ENCODE measurements around the gene ALOX12.
A peak's percentile ranks its signal among the peaks of the same experiment; 100 is the strongest.

ALOX12 gene

GRCh38 chr17:7023576-7024401 lies 27.9 kb downstream of the ALOX12 start:
- no peaks in the 10 kb centered on the region for H3K36me3 Mint-ChIP-seq (ENCODE audit: low read depth)
- peaks cover 46% of the 10 kb centered on the region for H3K4me1 Mint-ChIP-seq (ENCODE audit: low read depth)
- no peaks in the 10 kb centered on the region for H3K9me3 Mint-ChIP-seq
- H3K4me3 Mint-ChIP-seq: peak overlapping the region; percentile 69
- peak overlapping the region; percentile 88 for H3K27ac Mint-ChIP-seq
- H3K27me3 Mint-ChIP-seq (ENCODE audit: low read depth): no peaks in the 10 kb centered on the region

- no peak overlapping the region for H3K27ac Mint-ChIP-seq
- no peaks in the 10 kb centered on the region for H3K36me3 Mint-ChIP-seq (ENCODE audit: low read depth)
- H3K9me3 Mint-ChIP-seq: no peaks in the 10 kb centered on the region
- H3K4me3 Mint-ChIP-seq: no peak overlapping the region
- no peaks in the 10 kb centered on the region for H3K27me3 Mint-ChIP-seq (ENCODE audit: low read depth)
- peaks cover 51% of the 10 kb centered on the region for H3K4me1 Mint-ChIP-seq (ENCODE audit: low read depth)
Observed at GRCh38 chr17:7024402-7024785, 28.5 kb downstream of the ALOX12 start.

- no peak overlapping the region for H3K27ac Mint-ChIP-seq
- no peaks in the 10 kb centered on the region for H3K9me3 Mint-ChIP-seq
- H3K36me3 Mint-ChIP-seq (ENCODE audit: low read depth): no peaks in the 10 kb centered on the region
- H3K4me1 Mint-ChIP-seq (ENCODE audit: low read depth): peaks cover 57% of the 10 kb centered on the region
- H3K4me3 Mint-ChIP-seq: no peak overlapping the region
- H3K27me3 Mint-ChIP-seq (ENCODE audit: low read depth): no peaks in the 10 kb centered on the region
Observed at GRCh38 chr17:7025245-7025644, 29.4 kb downstream of the ALOX12 start.

- H3K27me3 Mint-ChIP-seq (ENCODE audit: low read depth): no peaks in the 10 kb centered on the region
- no peak overlapping the region for H3K4me3 Mint-ChIP-seq
- no peaks in the 10 kb centered on the region for H3K9me3 Mint-ChIP-seq
- peaks cover 3% of the 10 kb centered on the region for H3K36me3 Mint-ChIP-seq (ENCODE audit: low read depth)
- H3K4me1 Mint-ChIP-seq (ENCODE audit: low read depth): peaks cover 51% of the 10 kb centered on the region
- no peak overlapping the region for H3K27ac Mint-ChIP-seq
Observed at GRCh38 chr17:7026471-7027115, 30.7 kb downstream of the ALOX12 start.

- Mint-ChIP-seq H3K9me3 (no peaks in the 10 kb centered on the region), H3K4me1 (ENCODE audit: low read depth) (peaks cover 53% of the 10 kb centered on the region), H3K27ac (no peak overlapping the region)
Observed at GRCh38 chr17:7027335-7027734, 31.5 kb downstream of the ALOX12 start.

GRCh38 chr17:7029096-7029495 lies 33.2 kb downstream of the ALOX12 start:
- peaks cover 43% of the 10 kb centered on the region for H3K4me1 Mint-ChIP-seq (ENCODE audit: low read depth)
- H3K27ac Mint-ChIP-seq: peak overlapping the region; percentile 13
- H3K36me3 Mint-ChIP-seq (ENCODE audit: low read depth): peaks cover 6% of the 10 kb centered on the region
- H3K4me3 Mint-ChIP-seq: no peak overlapping the region
- H3K9me3 Mint-ChIP-seq: no peaks in the 10 kb centered on the region
- no peaks in the 10 kb centered on the region for H3K27me3 Mint-ChIP-seq (ENCODE audit: low read depth)

More at GRCh38 chr17:7027335-7027734, 31.5 kb downstream of the ALOX12 start:
- Mint-ChIP-seq H3K27me3 (ENCODE audit: low read depth) (no peaks in the 10 kb centered on the region), H3K4me3 (no peak overlapping the region), H3K36me3 (ENCODE audit: low read depth) (peaks cover 4% of the 10 kb centered on the region)

GRCh38 chr17:7029659-7030058 lies 33.8 kb downstream of the ALOX12 start:
- peak overlapping the region; percentile 36 for H3K4me3 Mint-ChIP-seq
- peak overlapping the region; percentile 80 for H3K27ac Mint-ChIP-seq
- peaks cover 6% of the 10 kb centered on the region for H3K36me3 Mint-ChIP-seq (ENCODE audit: low read depth)
- H3K9me3 Mint-ChIP-seq: no peaks in the 10 kb centered on the region
- H3K27me3 Mint-ChIP-seq (ENCODE audit: low read depth): no peaks in the 10 kb centered on the region
- H3K4me1 Mint-ChIP-seq (ENCODE audit: low read depth): peaks cover 42% of the 10 kb centered on the region

- Mint-ChIP-seq H3K4me1 (ENCODE audit: low read depth) (peaks cover 41% of the 10 kb centered on the region), H3K36me3 (ENCODE audit: low read depth) (peaks cover 16% of the 10 kb centered on the region), H3K9me3 (no peaks in the 10 kb centered on the region), H3K27ac (peak overlapping the region; percentile 96), H3K27me3 (ENCODE audit: low read depth) (no peaks in the 10 kb centered on the region), H3K4me3 (peak overlapping the region; percentile 88)
Observed at GRCh38 chr17:7034955-7035590, 39.2 kb downstream of the ALOX12 start.

- H3K27ac Mint-ChIP-seq: peak within 1 kb of the TSS; percentile 96
- H3K27me3 Mint-ChIP-seq (ENCODE audit: low read depth): no peaks in the 10 kb centered on the region
- H3K4me3 Mint-ChIP-seq: peak within 1 kb of the TSS; percentile 88
- H3K36me3 Mint-ChIP-seq (ENCODE audit: low read depth): peaks cover 14% of the 10 kb centered on the region
- H3K4me1 Mint-ChIP-seq (ENCODE audit: low read depth): peaks cover 34% of the 10 kb centered on the region
- no peaks in the 10 kb centered on the region for H3K9me3 Mint-ChIP-seq
Observed at GRCh38 chr17:7035591-7036368, 39.9 kb downstream of the ALOX12 start, which contains the start of gene SLC16A13. Gene SLC16A13, plus strand, starts transcription at chr17:7036015. Its CDS starts 368 bp downstream, at chr17:7036383.

- Mint-ChIP-seq H3K4me1 (ENCODE audit: low read depth) (peaks cover 26% of the 10 kb centered on the region), H3K4me3 (peak overlapping the region; percentile 67), H3K36me3 (ENCODE audit: low read depth) (peaks cover 10% of the 10 kb centered on the region), H3K27ac (peak overlapping the region; percentile 62), H3K27me3 (ENCODE audit: low read depth) (peaks cover 7% of the 10 kb centered on the region), H3K9me3 (no peaks in the 10 kb centered on the region)
Observed at GRCh38 chr17:7038025-7038862, 42.4 kb downstream of the ALOX12 start.

- Mint-ChIP-seq H3K36me3 (ENCODE audit: low read depth) (peaks cover 10% of the 10 kb centered on the region), H3K4me3 (no peak overlapping the region), H3K27me3 (ENCODE audit: low read depth) (peaks cover 12% of the 10 kb centered on the region), H3K9me3 (no peaks in the 10 kb centered on the region), H3K27ac (peak overlapping the region; percentile 67), H3K4me1 (ENCODE audit: low read depth) (peaks cover 24% of the 10 kb centered on the region)
Observed at GRCh38 chr17:7039832-7040231, 44.0 kb downstream of the ALOX12 start.

- peaks cover 24% of the 10 kb centered on the region for H3K4me1 Mint-ChIP-seq (ENCODE audit: low read depth)
- H3K27ac Mint-ChIP-seq: peak overlapping the region; percentile 59
Observed at GRCh38 chr17:7041607-7042500, 46.0 kb downstream of the ALOX12 start.

More at GRCh38 chr17:7041607-7042500, 46.0 kb downstream of the ALOX12 start:
- H3K27me3 Mint-ChIP-seq (ENCODE audit: low read depth): peaks cover 18% of the 10 kb centered on the region
- H3K4me3 Mint-ChIP-seq: peak overlapping the region; percentile 57
- H3K9me3 Mint-ChIP-seq: no peaks in the 10 kb centered on the region
- H3K36me3 Mint-ChIP-seq (ENCODE audit: low read depth): peaks cover 4% of the 10 kb centered on the region

Data from T-helper 1 cell treated with Interleukin-12 subunit alpha and Interleukin-12 subunit beta and Interleukin-4 antibody, amounts not matched to agents 30 μg/mL and 1 μg/mL, for 36 hours (primary cell).